HepG2 (cell line): ENCODE measurements around the gene CFL1. TPM values are rescaled to one million over a fixed set of nuclear protein-coding genes. Genes with fewer than 3 reads are reported as not detected.

Source experiments
- ATAC-seq: fragments of 200-7000 bp; cut with Tn5 transposase; 3 replicates; pipeline ENCODE4 v1.9.1; 2020; ENCODE audit warnings: mild to moderate bottlenecking, moderate library complexity
- BruUV-seq: library from RNA; stranded (reverse); fragments of 400-500 nt; replicated peaks from 2 replicates; lab custom pipeline; 2021; lab: Mats Ljungman, UMichigan
- CTCF ChIA-PET: fragments of 300-600 bp; formaldehyde crosslinking; extraction: SDS; loops from one replicate; lab custom pipeline; 2021; ENCODE audit warnings: low total read pairs, inconsistent platforms, low intra/inter-chr PET ratio; lab: Yijun Ruan, JAX
- POLR2A ChIA-PET: fragments of 350-600 bp; sonication (Branson Sonifier 250); formaldehyde crosslinking; loops from one replicate; lab custom pipeline; 2020; ENCODE audit warnings: antibody characterized with exemption, inconsistent platforms; lab: Yijun Ruan, JAX
- DNase-seq: peaks from one replicate; pipeline ENCODE4 v3.0.0-alpha.2; 2015; ENCODE audit warnings: low spot score
- FAIRE-seq: peaks from 3 replicates; lab custom pipeline; 2011; peaks lifted over from hg19 to GRCh38; lab: Jason Lieb, UNC
- H2AFZ ChIP-seq: one replicate; pipeline ENCODE4 v1.6.1; 2011; ENCODE audit warnings: low read length, inconsistent platforms
- H3K27ac ChIP-seq: fragments of 300-600 bp; 3 replicates; pipeline ENCODE4 v1.8.0; 2011; ENCODE audit warnings: mixed run types, mild to moderate bottlenecking, mixed read lengths, low read length, inconsistent platforms; ENCODE audit not compliant: insufficient read depth; ENCODE audit errors: extremely low read length
- H3K27me3 ChIP-seq, 2 experiments: fragments of 200-600 bp in 1 of 2; 2 replicates in 1 of 2; 3 replicates in 1 of 2; pipeline versions ENCODE4 v1.6.0 to v1.8.0; 2011; ENCODE audit warnings: low read length in 2 of 2, mild to moderate bottlenecking in 2 of 2, moderate library complexity in 2 of 2, inconsistent platforms in 1 of 2; ENCODE audit not compliant: insufficient read depth in 2 of 2, control insufficient read depth in 1 of 2
- H3K36me3 ChIP-seq, 2 experiments: fragments of 200-600 bp in 1 of 2; replicated peaks in 1 of 2; 2 replicates in 1 of 2; 3 replicates in 1 of 2; pipeline versions ENCODE4 v1.5.1 to v1.8.0; 2011; ENCODE audit warnings: low read length in 2 of 2, inconsistent platforms in 1 of 2; ENCODE audit not compliant: insufficient read depth in 2 of 2, control insufficient read depth in 1 of 2
- H3K4me1 ChIP-seq: 2 replicates; pipeline ENCODE4 v1.5.1; 2012; ENCODE audit warnings: low read length, inconsistent platforms; ENCODE audit not compliant: insufficient read depth
- H3K4me2 ChIP-seq: 2 replicates; pipeline ENCODE4 v1.6.0; 2011; ENCODE audit warnings: low read depth, low read length, inconsistent platforms
- H3K4me3 ChIP-seq, 3 experiments: fragments of 200-600 bp in 1 of 3; sonication (generic), shearing (Covaris generic) in 1 of 3; replicated peaks in 1 of 3; 2 replicates each; pipeline ENCODE4 v1.5.1; 2011 to 2016; ENCODE audit warnings: low read length in 3 of 3, inconsistent platforms in 2 of 3, low read depth in 2 of 3, mild to moderate bottlenecking in 2 of 3, control low read depth in 1 of 3, mixed read lengths in 1 of 3; ENCODE audit not compliant: insufficient read depth in 1 of 3
- H3K79me2 ChIP-seq: one replicate; pipeline ENCODE4 v1.6.1; 2011; ENCODE audit warnings: low read length, inconsistent platforms; ENCODE audit not compliant: insufficient read depth
- H3K9ac ChIP-seq: 2 replicates; pipeline ENCODE4 v1.6.0; 2011; ENCODE audit warnings: mild to moderate bottlenecking, low read depth, low read length, inconsistent platforms; ENCODE audit not compliant: insufficient read depth
- H3K9me3 ChIP-seq: 2 replicates; pipeline ENCODE4 v1.5.1; 2012; ENCODE audit warnings: mild to moderate bottlenecking, low read length
- H4K20me1 ChIP-seq: 2 replicates; pipeline ENCODE4 v1.6.0; 2011; ENCODE audit warnings: inconsistent platforms, mild to moderate bottlenecking, low read length, moderate library complexity; ENCODE audit not compliant: insufficient read depth
- MXI1 ChIP-seq: IDR thresholded peaks from 3 replicates; pipeline ENCODE4 v1.6.1; 2012; ENCODE audit warnings: low read depth, low read length, inconsistent platforms, borderline replicate concordance
- RELA ChIP-seq: sonication (generic); formaldehyde crosslinking; IDR thresholded peaks from 2 replicates; pipeline ENCODE4 v1.4.0; 2020; ENCODE audit warnings: missing genetic modification reagents
- SOX13 ChIP-seq, 3 experiments: fragments of 450-650 bp in 1 of 3; sonication (generic) in 1 of 3; formaldehyde crosslinking in 1 of 3; IDR thresholded peaks in 2 of 3; conservative IDR thresholded peaks in 1 of 3; 2 replicates each; pipeline versions ENCODE4 v1.5.0 to v1.6.1; 2016 to 2020; ENCODE audit warnings: antibody characterized with exemption in 1 of 3, mild to moderate bottlenecking in 1 of 3, missing compliant biosample characterization in 1 of 3, missing genetic modification reagents in 1 of 3, moderate library complexity in 1 of 3
- ZNF441 ChIP-seq: sonication (generic); formaldehyde crosslinking; IDR thresholded peaks from 2 replicates; pipeline ENCODE4 v1.7.0; 2021; ENCODE audit warnings: missing genetic modification reagents, borderline replicate concordance
- ZNF468 ChIP-seq: sonication (generic); formaldehyde crosslinking; IDR thresholded peaks from 2 replicates; pipeline ENCODE4 v1.8.0; 2022; ENCODE audit warnings: mild to moderate bottlenecking, moderate library complexity, missing genetic modification reagents
- ZNF563 ChIP-seq: sonication (generic); formaldehyde crosslinking; IDR thresholded peaks from 2 replicates; pipeline ENCODE4 v1.8.0; 2022; ENCODE audit warnings: mild to moderate bottlenecking, moderate library complexity, missing genetic modification reagents
- WGBS: methylation state at CpG from one replicate; pipeline ENCODE4 v1.1.6; 2017; ENCODE audit warnings: low lambda C conversion rate; 5-methylcytosine and 5-hydroxymethylcytosine counted together
- in situ Hi-C: cut with HindIII; loops from 2 replicates; pipeline ENCODE4 v1.10.0; 2017; ENCODE audit warnings: low pct_unique_long_range_greater_than_20kb; ENCODE audit not compliant: extremely low pct_ligation_motif_present
- intact Hi-C: fragments of 100-400 bp; cut with micrococcal nuclease; formaldehyde crosslinking; loops from one replicate; pipeline ENCODE4 v1.10.0; 2022; ENCODE audit not compliant: unreplicated experiment
- polyA plus RNA-seq, 8 experiments: library from polyadenylated mRNA; depleted of rRNA in 3 of 8; stranded (reverse) in 7 of 8; unstranded in 1 of 8; fragments of >200 nt; fragmentation: Illumina TruSeq in 4 of 8; extraction: Trizol in 4 of 8; gene quantifications; 2 replicates each; pipeline versions ENCODE4 v1.2.1 to v1.2.3, GENCODE V29; 2011 to 2016; ENCODE audit warnings: low read depth in 4 of 8, missing spikeins in 1 of 8, mixed read lengths in 1 of 8; ENCODE audit not compliant: insufficient read depth in 1 of 8
- total RNA-seq, 5 experiments: library from RNA; depleted of rRNA; stranded (reverse); fragments of >200 nt; fragmentation: Illumina TruSeq; extraction: Trizol; gene quantifications; 2 replicates each; pipeline ENCODE4 v1.2.3, GENCODE V29; 2016; ENCODE audit warnings: low read depth in 1 of 5
- TF ChIP-seq, protein P1 (sequence below): sonication (generic); formaldehyde crosslinking; IDR thresholded peaks from 2 replicates; pipeline ENCODE4 v1.5.0; 2020; ENCODE audit warnings: mild to moderate bottlenecking, low read depth, missing genetic modification reagents, borderline replicate concordance
- TF ChIP-seq, protein P2 (sequence below), 2 experiments: fragments of 450-650 bp in 1 of 2; sonication (generic) in 1 of 2; formaldehyde crosslinking in 1 of 2; IDR thresholded peaks; 2 replicates each; pipeline versions ENCODE4 v1.6.1 to v1.8.0; 2016 to 2022; ENCODE audit warnings: antibody characterized with exemption in 1 of 2, mild to moderate bottlenecking in 1 of 2, missing genetic modification reagents in 1 of 2
- TF ChIP-seq, protein P3 (sequence below): IDR thresholded peaks from 2 replicates; pipeline ENCODE4 v1.6.1; 2016; ENCODE audit warnings: low read depth, borderline replicate concordance

Gene CFL1
- total and polyA plus RNA-seq, 2 of the 13 experiments (the other 11 are each of a cell fraction or from before 2014, with no cell fraction given) = 379 to 383 TPM

DNA sequence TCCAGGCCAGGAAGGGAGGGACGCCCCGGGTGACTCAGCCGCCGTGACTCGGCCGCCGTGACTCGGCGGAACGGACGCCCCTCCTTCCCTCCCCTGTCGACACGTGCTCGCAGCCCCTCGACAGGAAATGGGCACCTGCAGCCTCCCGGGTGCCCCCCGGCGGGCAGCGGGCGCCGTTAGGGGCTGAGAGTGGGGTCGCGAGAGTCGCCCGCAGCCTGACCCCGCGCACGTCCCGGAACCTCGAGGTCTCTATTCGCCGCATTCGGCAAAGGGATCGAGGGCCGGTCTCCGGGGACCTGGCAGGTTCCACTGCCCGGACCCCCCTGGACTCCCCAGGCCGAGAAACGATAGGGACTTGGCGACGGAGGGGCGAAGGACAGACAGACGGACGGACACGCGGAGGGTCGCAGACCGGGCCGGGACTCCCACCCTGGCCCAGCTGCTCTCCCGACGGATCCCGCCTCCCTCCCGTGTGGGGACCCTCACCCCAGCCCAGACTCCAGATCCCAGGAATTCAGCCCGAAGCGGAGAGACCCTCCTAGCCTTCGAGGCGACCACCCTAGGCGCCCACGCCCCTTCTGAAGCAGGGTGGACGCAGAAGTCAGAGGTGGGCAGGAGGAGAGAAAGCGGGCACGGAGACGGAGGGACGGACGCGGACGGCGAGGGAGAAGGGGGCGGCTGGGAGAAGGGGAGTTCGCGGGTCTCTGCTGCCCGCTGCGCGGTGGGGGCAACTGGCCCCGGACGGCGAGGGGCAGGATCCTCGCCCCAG is 41.6 kb upstream of the CFL1 start:
- peak; percentile 55 for ATAC-seq
- BruUV-seq = no TSS peak
- intact Hi-C loops = no loop called here
- no peak for FAIRE-seq
- H3K9me3 ChIP-seq = no peaks in the 10 kb centered on the region
- no peaks in the 10 kb centered on the region; a peak in 1 of 5 replicates for H3K27me3 ChIP-seq
- in situ Hi-C loops = no loop called here
- peak overlapping the region; percentile 88 for H3K9ac ChIP-seq
- DNase-seq = peak; percentile 58
- WGBS = 0% methylated on average over 11 of the region's 78 CpGs
- no peaks in the 10 kb centered on the region for H4K20me1 ChIP-seq
- POLR2A ChIA-PET = interaction anchor here (1.4 to 6.2 kb wide), 9 partner anchors 9 to 187 kb away, joined by 4 to 95 read pairs (median 8); partner anchors contain the start of genes C11orf68, CCDC85B, CFL1 and FIBP
- H3K4me3 ChIP-seq = peak overlapping the region; percentile 84 to 89 (median 89)
- peak overlapping the region; percentile 66 for H3K27ac ChIP-seq
- peaks cover 32% of the 10 kb centered on the region for H3K79me2 ChIP-seq
- peak overlapping the region; percentile 93 for H3K4me2 ChIP-seq
- CTCF ChIA-PET = interaction anchor here (1.2 kb wide), 1 partner anchor 11 kb away, joined by 3 read pairs; the partner anchor contains the start of gene FIBP
- H3K4me1 ChIP-seq = peaks cover 55% of the 10 kb centered on the region
- no peak overlapping the region for H2AFZ ChIP-seq
- peaks cover 6 to 16% of the 10 kb centered on the region in 2 experiments; a peak in 4 of 5 replicates for H3K36me3 ChIP-seq
- TF ChIP-seq, protein P1, sequence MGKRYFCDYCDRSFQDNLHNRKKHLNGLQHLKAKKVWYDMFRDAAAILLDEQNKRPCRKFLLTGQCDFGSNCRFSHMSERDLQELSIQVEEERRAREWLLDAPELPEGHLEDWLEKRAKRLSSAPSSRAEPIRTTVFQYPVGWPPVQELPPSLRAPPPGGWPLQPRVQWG (CRISPR knock-in tag) = no peak
- TF ChIP-seq ZNF563 (CRISPR knock-in tag) = peak; percentile 75; the same call in 1 of the 2 replicates
- no peak for TF ChIP-seq ZNF441 (CRISPR knock-in tag)
- TF ChIP-seq, protein P2, sequence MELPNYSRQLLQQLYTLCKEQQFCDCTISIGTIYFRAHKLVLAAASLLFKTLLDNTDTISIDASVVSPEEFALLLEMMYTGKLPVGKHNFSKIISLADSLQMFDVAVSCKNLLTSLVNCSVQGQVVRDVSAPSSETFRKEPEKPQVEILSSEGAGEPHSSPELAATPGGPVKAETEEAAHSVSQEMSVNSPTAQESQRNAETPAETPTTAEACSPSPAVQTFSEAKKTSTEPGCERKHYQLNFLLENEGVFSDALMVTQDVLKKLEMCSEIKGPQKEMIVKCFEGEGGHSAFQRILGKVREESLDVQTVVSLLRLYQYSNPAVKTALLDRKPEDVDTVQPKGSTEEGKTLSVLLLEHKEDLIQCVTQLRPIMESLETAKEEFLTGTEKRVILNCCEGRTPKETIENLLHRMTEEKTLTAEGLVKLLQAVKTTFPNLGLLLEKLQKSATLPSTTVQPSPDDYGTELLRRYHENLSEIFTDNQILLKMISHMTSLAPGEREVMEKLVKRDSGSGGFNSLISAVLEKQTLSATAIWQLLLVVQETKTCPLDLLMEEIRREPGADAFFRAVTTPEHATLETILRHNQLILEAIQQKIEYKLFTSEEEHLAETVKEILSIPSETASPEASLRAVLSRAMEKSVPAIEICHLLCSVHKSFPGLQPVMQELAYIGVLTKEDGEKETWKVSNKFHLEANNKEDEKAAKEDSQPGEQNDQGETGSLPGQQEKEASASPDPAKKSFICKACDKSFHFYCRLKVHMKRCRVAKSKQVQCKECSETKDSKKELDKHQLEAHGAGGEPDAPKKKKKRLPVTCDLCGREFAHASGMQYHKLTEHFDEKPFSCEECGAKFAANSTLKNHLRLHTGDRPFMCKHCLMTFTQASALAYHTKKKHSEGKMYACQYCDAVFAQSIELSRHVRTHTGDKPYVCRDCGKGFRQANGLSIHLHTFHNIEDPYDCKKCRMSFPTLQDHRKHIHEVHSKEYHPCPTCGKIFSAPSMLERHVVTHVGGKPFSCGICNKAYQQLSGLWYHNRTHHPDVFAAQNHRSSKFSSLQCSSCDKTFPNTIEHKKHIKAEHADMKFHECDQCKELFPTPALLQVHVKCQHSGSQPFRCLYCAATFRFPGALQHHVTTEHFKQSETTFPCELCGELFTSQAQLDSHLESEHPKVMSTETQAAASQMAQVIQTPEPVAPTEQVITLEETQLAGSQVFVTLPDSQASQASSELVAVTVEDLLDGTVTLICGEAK (IDR thresholded peaks at IDR 0.05) = no peak
- TF ChIP-seq, protein P2 (CRISPR knock-in tag; IDR thresholded peaks at IDR 0.05) = peak; percentile 76
- peak; percentile 89; the same call in 1 of the 3 replicates for TF ChIP-seq MXI1
- TF ChIP-seq, protein P3, sequence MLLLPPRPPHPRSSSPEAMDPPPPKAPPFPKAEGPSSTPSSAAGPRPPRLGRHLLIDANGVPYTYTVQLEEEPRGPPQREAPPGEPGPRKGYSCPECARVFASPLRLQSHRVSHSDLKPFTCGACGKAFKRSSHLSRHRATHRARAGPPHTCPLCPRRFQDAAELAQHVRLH (CRISPR knock-in tag) = 0 out of 2 replicates have a peak, but pooled peaks have one; percentile 37
- TF ChIP-seq RELA (CRISPR knock-in tag) = peak; percentile 50; the same call in 1 of the 2 replicates
- TF ChIP-seq ZNF468 (CRISPR knock-in tag) = peak; percentile 58; the same call in 1 of the 2 replicates
- TF ChIP-seq SOX13 (IDR thresholded peaks at IDR 0.05) = no peak
- peak in 1 of 2 experiments; percentile 21; a peak in 1 of 4 replicates for TF ChIP-seq SOX13 (CRISPR knock-in tag; conservative IDR thresholded peaks at IDR 0.05 in 1 of 2, IDR thresholded peaks at IDR 0.05 in 1 of 2)
